NCI-H1105 treated with DMSO at 0.1 percent for 48 hours (cell line): Measurements from ENCODE around the gene COG1.
A peak's percentile ranks its signal among the peaks of the same experiment; 100 is the strongest.

Experiments
- DNase-seq: peaks from one replicate; lab custom pipeline; 2025; lab: John Stamatoyannopoulos, UW

Gene COG1

DNA sequence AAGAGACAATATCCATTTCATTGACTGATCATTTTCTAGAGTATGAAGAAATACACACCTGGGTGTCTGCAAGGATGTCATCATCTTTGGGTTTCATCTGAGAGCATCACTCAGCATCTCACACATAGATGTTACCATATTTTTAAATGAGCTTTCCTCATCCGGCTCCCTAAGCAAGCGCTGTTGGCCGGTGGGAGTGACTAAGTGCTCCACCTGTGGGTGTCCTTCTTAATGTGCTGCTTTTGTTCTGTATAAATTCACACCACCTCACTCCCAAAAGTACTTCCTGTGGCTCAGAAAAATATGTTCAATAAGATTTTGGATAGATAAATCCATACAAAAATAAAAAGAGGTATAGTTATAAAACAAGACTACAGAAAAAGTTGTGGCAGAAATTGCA, 20.6 kb upstream of the COG1 start:
- DNase-seq, result no peak

DNA sequence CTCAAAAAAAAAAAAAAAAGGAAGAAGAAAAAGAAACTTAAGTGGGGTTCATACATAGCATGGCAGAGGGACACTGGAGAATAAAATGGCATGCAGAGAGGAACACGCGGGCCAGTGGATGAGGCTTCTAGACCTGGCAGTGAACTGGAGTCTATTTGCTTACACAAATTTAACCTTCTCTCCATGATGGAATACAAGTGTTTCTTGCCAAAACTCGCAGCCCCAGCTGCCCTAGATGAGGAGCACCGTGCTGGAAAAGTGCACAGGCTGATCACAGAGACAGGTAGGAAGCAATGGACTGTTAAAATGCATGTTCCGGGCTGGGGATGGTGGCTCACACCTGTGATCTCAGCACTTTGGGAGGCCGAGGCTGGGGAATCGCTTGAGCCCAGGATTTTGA, 18.7 kb upstream of the COG1 start:
- no peak for DNase-seq

- no peak for DNase-seq
These were observed 16.8 kb upstream of the COG1 start for GRCh38 chr17:73175962-73176565.

- no peak for DNase-seq
These were observed 13.5 kb upstream of the COG1 start for GRCh38 chr17:73179387-73179786.

- DNase-seq, result no peak
These were observed 13.0 kb upstream of the COG1 start for GRCh38 chr17:73179878-73180277.

DNA sequence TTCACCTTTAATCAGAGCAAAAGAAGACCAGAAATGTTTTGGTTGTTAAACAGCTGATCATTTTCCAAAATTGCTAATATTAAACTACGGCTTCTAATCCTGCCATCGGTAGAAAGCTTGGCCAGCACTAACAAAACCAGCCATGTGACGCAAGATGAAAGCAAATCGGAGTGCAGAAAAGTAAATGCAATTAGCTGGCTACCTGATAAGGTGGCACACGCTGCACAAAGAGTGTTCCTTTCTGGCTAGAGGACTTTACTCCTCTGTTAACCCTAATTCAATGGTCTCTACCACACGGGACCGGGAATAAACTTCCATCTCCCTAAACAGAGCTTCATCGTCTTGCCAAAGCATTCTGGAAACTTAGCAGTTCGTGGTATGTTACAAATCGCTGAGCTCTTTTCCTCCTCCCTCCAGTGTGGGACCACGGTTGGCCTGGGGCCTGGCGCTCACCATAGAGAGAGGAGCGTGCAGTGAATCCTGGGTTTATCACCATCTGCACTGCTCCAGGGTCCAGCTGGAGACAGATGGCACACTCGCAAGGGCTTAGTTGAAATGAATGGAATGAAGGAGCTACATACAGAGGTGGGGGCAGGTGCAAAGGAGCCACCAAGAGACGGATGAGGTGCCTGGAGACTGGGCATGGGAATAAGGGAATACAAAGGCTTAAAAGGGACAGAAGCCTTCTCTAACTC, 10.1 kb upstream of the COG1 start:
- DNase-seq, result peak; percentile 26

GRCh38 chr17:73184136-73184993, 8.5 kb upstream of the COG1 start:
- no peak for DNase-seq

GRCh38 chr17:73186283-73187050, 6.4 kb upstream of the COG1 start:
- no peak for DNase-seq

DNA sequence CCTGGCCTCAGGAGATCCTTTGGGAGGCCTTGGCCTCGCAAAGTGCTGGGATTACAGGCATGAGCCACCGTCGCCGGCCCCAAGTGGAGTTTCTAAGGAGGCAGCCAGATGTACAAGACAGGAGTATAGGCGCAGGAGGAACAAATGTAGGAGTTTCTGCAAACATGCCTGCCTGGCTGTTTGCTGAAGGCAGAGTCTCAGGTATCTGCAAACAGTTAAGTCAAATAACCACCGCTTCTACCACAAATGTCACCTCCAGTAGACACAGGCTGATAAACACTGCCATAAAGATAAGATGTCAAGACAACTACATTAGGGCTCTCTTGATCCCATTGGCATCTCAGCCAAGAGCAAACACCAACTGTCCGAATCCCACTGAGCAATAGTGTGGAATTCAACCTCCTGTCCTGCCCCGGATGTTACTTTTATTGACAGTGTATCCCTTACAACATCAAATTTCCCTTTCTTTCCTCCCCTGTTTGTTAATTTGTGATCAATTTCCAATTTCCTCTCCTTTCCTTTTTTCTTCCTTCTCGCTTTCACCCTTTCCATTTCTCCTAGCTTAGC, 5.6 kb upstream of the COG1 start:
- DNase-seq, result no peak

- no peak for DNase-seq
These were observed 4.8 kb upstream of the COG1 start for GRCh38 chr17:73188011-73188410.

DNA sequence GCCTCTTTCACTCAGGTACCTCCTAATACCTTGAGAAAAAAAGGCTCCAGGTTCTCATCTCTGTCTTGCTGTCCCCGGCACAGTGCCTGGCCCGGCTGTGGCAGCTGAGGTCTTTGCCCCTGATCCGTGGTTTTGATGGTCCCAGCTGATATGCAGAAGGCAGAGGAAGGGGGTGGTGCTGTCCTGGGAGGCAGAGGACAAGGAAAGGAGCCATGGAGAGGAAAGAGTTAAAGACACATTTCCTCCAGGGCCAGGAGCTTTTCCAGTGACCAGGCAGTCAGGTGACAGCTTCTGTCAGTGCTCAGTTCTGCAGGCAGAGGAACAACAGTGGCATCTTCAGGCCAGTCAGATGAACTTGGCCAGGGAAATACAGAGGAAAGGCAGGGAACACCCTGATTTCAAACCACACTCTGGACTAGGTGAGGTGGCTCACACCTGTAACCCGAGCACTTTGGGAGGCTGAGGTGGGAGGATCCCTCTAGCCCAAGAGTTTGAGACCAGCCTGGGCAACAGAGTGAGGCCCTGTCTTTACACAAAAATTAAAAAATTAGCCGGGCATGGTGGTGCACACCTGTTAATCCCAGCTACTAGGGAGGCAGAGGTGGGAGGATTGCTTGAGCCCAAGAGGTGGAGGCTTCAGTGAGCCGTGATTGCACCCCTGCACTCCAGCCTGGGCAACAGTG, 3.3 kb upstream of the COG1 start:
- peak; percentile 24 for DNase-seq

DNA sequence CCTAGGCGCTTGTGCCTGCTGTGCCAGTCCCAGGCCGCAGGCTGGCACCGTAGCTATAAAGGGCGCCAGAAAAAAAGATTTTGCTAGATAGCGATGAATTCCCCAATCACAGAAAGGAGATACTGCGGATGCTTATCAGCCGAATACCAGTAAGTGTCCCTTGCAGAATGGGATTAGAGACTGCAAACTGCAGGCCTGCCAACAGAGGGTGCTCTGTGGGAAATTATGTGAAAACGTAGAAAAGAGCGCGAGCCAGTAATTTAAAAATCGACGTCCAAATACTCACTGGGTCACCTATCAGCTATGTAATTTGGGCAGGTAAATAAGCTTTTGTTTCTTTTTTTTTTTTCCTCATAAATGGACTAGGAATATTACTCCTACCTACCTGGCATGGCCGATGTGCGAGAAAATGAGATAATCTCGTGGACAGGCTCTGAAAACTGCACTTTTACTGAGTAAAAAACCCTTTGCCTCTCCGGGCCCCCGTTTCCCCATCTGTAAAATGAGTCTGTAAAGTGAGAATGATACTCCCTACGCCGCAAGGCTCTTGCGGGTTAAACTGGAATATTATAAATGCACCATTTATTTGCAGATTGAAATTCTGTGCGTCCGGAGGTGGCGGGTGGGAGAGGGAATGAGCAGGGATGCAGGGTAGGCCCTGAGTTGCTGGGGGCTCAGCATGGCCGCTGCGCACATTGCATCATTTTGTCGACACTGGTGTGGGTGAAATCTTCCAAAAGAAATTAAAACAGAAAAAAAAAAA, 1.2 kb upstream of the COG1 start:
- DNase-seq, result peak; percentile 74

- DNase-seq, result peak; percentile 72
These were observed 505 bp upstream of the COG1 start for GRCh38 chr17:73192206-73192893.

GRCh38 chr17:73194514-73195222, 1.8 kb downstream of the COG1 start:
- no peak for DNase-seq

GRCh38 chr17:73196500-73196899, 3.6 kb downstream of the COG1 start:
- DNase-seq, result peak; percentile 20

- DNase-seq, result no peak
These were observed 4.3 kb downstream of the COG1 start for GRCh38 chr17:73197161-73197560.

GRCh38 chr17:73198201-73198929, 5.5 kb downstream of the COG1 start:
- DNase-seq, result no peak

- no peak for DNase-seq
These were observed 6.0 kb downstream of the COG1 start for GRCh38 chr17:73198930-73199260.
